Activated T-helper 1 cell treated with anti-CD3 and anti-CD28 coated beads, Interleukin-12 subunit alpha, Interleukin-12 subunit beta, Interleukin-2, Interleukin-4 antibody, amounts not matched to agents 30 ng/mL and 10 ng/mL and 1 ng/mL, durations not matched to agents 14 hours and 24 hours and 36 hours (primary cell): Measurements from ENCODE around the gene RBMS3. TPM values are rescaled to one million over a fixed set of nuclear protein-coding genes. Genes with fewer than 3 reads are reported as not detected.
"Not testable (repeated sequence)": the region's sequence is repeated elsewhere in the genome, so short reads cannot be mapped to it uniquely, and the experiment has no call there.

Experiments
- DNase-seq: peaks from one replicate; pipeline ENCODE4 v3.0.0; 2021; ENCODE audit warnings: low spot score
- H3K27ac Mint-ChIP-seq: one replicate; pipeline ENCODE4 v1.8.0; 2021; ENCODE audit warnings: mild to moderate bottlenecking, mixed read lengths
- H3K27me3 Mint-ChIP-seq: one replicate; pipeline ENCODE4 v1.8.0; 2022; ENCODE audit warnings: mild to moderate bottlenecking, moderate library complexity, mixed read lengths; ENCODE audit not compliant: insufficient read depth
- H3K36me3 Mint-ChIP-seq: one replicate; pipeline ENCODE4 v1.8.0; 2021; ENCODE audit warnings: low read depth, mixed read lengths
- H3K4me1 Mint-ChIP-seq: one replicate; pipeline ENCODE4 v1.8.0; 2021; ENCODE audit warnings: low read depth, mixed read lengths
- H3K4me3 Mint-ChIP-seq: one replicate; pipeline ENCODE4 v1.8.0; 2021; ENCODE audit warnings: mild to moderate bottlenecking, moderate library complexity, mixed read lengths
- H3K9me3 Mint-ChIP-seq: one replicate; pipeline ENCODE4 v1.8.0; 2021; ENCODE audit warnings: mixed read lengths
- intact Hi-C: fragments of 100-400 bp; cut with micrococcal nuclease; formaldehyde crosslinking; loops from one replicate; pipeline ENCODE4 v1.15.1; 2024
- total RNA-seq: library from RNA; stranded (reverse); gene quantifications from 2 replicates; pipeline ENCODE4 v1.2.3, GENCODE V29; 2022

RBMS3 gene
- total RNA-seq, 1 donor from 2014 or later = 3.7 TPM

GRCh38 chr3:29322586-29322985 lies 41.7 kb downstream of the RBMS3 start:
- intact Hi-C loops = no loop called here
- Mint-ChIP-seq H3K4me3 (no peak overlapping the region), H3K4me1 (peaks cover 9% of the 10 kb centered on the region), H3K27me3 (no peaks in the 10 kb centered on the region), H3K27ac (no peak overlapping the region), H3K36me3 (no peaks in the 10 kb centered on the region), H3K9me3 (no peaks in the 10 kb centered on the region)
- DNase-seq = no peak

DNA sequence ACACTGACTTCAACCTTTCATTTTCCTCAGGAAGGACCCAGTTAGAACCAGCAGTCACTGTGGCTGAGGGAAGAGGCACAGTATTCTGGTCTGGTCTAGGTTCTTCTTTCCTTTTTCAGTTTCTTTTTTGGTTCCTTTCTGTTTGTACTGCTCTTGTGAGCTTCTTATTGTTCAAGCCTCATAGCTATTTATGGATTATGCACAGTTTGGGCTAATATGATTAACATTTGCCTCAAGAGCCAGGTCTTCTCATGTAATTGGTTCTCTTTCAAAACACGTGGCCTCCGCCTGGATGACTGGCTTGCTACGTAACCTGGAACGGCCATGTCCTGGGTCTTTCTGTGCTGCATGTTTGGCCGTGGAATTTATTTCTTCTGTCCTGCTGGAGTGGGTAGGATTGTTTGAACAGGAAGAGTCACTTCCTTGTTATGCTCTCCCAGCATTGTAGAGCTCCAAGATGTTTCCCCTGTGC lies 43.3 kb downstream of the RBMS3 start:
- Mint-ChIP-seq H3K4me3 (no peak overlapping the region), H3K36me3 (no peaks in the 10 kb centered on the region), H3K9me3 (no peaks in the 10 kb centered on the region), H3K27ac (no peak overlapping the region), H3K4me1 (peaks cover 9% of the 10 kb centered on the region), H3K27me3 (peaks cover 2% of the 10 kb centered on the region)
- intact Hi-C loops = no loop called here
- no peak for DNase-seq

DNA sequence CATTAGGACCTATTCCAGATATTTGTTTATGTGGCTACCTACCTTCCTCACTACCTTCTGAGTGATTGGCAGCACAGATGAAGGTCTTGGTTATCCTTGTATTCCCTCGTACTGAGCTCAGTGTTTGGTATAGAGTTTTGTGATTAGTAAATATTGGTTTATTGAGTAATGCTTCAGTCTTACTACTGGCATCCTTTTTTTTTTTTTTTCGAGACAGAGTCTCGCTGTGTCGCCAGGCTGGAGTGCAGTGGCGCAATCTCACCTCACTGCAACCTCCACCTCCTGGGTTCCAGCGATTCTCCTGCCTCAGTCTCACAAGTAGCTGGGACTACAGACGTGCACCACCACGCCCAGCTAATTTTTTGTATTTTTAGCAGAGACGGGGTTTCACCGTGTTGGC lies 45.7 kb downstream of the RBMS3 start:
- not testable (repeated sequence) for H3K27me3 Mint-ChIP-seq, H3K4me3 Mint-ChIP-seq

DNA sequence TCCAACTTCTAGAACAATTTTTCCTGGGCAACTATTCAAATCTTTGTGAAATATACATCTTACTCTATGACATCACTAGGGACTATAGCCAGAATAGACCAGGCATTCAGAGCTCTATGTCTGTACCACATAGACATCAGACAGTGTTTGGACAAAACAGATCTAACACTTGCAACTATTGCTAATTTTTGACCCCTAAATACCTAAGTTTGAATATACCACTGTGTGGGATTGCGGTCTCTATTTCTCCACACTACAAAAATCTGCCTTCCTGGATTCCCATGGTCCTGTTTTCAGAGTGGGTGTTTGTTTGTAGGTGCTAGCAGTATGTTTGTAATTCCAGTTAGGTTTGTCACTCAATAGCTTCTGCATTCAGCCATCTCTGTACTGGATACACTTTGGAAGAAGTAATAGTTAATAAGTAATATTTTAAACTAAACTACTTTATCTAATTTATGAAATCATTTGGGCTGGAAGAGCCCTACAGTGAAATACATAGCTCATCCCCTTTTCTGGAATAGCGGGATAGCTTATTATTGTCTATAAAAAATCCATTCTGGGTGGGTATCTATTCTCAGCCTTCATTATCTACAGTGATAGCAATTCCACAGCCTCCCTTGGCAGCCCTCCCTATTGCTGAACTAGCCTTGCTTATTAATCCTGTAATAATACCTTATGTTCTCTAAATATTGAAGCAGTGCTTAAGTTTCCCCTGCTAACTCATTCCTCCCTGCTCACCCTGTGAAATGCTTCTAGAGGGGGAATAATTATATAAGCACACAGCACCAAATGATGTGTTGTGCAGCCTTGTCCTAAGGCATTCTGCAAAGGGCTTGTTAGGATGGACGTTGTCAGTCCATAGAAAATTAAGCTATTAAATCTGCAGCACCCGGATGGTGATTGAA lies 49.4 kb downstream of the RBMS3 start:
- DNase-seq = no peak
- Mint-ChIP-seq H3K36me3 (no peaks in the 10 kb centered on the region), H3K27me3 (peaks cover 6% of the 10 kb centered on the region), H3K27ac (no peak overlapping the region), H3K9me3 (no peaks in the 10 kb centered on the region), H3K4me1 (no peaks in the 10 kb centered on the region), H3K4me3 (no peak overlapping the region)
- intact Hi-C loops = no loop called here

More for the DNA sequence above, 45.7 kb downstream of the RBMS3 start:
- DNase-seq, H3K9me3 Mint-ChIP-seq, H3K27ac Mint-ChIP-seq, H3K36me3 Mint-ChIP-seq, intact Hi-C loops, H3K4me1 Mint-ChIP-seq: not testable (repeated sequence)

GRCh38 chr3:29331035-29331434 lies 50.2 kb downstream of the RBMS3 start:
- no peak for DNase-seq
- H3K36me3 Mint-ChIP-seq = no peaks in the 10 kb centered on the region
- intact Hi-C loops = no loop called here
- peaks cover 6% of the 10 kb centered on the region for H3K27me3 Mint-ChIP-seq
- H3K27ac Mint-ChIP-seq = no peak overlapping the region
- H3K4me3 Mint-ChIP-seq = no peak overlapping the region
- H3K4me1 Mint-ChIP-seq = no peaks in the 10 kb centered on the region
- no peaks in the 10 kb centered on the region for H3K9me3 Mint-ChIP-seq

DNA sequence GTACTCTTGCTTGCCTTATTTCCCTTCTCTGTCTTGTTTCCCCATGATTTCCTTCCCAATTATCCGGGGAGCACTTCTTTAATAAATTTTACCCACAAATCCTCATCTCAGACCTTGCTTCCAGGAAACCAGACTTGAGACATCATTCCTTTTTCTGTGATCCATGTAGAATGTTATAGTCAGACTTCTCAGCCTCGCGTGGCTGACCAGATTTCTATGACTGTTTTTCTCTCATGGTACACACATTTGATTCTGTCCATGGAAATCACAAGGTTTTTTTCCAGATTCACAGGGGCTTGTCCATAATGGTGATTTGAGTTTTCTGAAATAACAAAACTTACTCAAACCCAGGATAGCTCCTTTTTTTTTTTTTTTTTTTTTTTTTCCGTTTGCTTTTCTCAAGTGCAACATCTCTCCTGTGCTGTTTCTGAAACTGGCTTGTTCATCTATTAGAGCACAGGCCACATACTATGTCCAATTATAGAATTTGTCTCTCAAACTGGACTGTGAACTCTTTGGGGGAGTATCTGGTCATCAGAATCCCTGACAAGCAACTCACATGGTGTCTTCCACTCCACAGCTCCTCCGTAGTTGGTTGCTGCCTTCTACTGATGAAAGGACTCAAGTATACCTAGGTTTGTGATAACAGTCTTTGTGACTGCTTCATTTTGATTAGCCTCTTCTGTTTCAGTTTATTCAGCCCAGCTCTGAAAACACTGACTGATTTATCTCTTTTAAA lies 50.8 kb downstream of the RBMS3 start:
- intact Hi-C loops = no loop called here
- no peak overlapping the region for H3K4me3 Mint-ChIP-seq
- no peak overlapping the region for H3K27ac Mint-ChIP-seq
- H3K27me3 Mint-ChIP-seq = peaks cover 6% of the 10 kb centered on the region
- no peaks in the 10 kb centered on the region for H3K4me1 Mint-ChIP-seq
- DNase-seq = no peak
- no peaks in the 10 kb centered on the region for H3K9me3 Mint-ChIP-seq
- no peaks in the 10 kb centered on the region for H3K36me3 Mint-ChIP-seq

DNA sequence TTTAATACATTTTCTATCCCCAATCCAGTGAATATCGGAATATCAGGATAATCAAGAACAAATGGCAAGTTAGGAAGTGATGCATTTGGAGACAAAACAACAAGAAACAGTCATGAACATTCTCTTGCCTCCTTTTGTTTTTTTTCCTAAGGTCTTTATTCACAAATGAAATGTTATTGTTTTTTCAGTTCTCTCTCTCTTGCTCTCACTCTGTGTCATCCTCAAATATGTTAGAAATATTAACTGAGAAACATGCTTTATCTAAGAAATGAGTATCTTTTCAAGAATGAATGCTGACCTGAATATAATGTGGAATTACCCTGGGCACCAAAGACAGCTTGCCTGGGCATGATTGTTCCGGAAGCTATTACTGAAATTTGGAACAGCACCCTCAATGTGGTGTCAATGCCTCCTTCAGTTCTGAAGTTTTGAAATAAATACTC lies 51.3 kb downstream of the RBMS3 start:
- Mint-ChIP-seq H3K4me3 (no peak overlapping the region), H3K27me3 (peaks cover 6% of the 10 kb centered on the region), H3K9me3 (no peaks in the 10 kb centered on the region), H3K4me1 (no peaks in the 10 kb centered on the region), H3K27ac (no peak overlapping the region), H3K36me3 (no peaks in the 10 kb centered on the region)
- intact Hi-C loops = no loop called here
- no peak for DNase-seq

- Mint-ChIP-seq H3K4me3 (no peak overlapping the region), H3K36me3 (no peaks in the 10 kb centered on the region)
These were observed 52.7 kb downstream of the RBMS3 start for GRCh38 chr3:29333576-29333975.

GRCh38 chr3:29334706-29335105 lies 53.8 kb downstream of the RBMS3 start:
- Mint-ChIP-seq H3K27ac (no peak overlapping the region), H3K4me1 (no peaks in the 10 kb centered on the region), H3K27me3 (peaks cover 4% of the 10 kb centered on the region), H3K4me3 (no peak overlapping the region), H3K9me3 (no peaks in the 10 kb centered on the region), H3K36me3 (no peaks in the 10 kb centered on the region)
- intact Hi-C loops = no loop called here
- no peak for DNase-seq

More at GRCh38 chr3:29333576-29333975, 52.7 kb downstream of the RBMS3 start:
- no peak overlapping the region for H3K27ac Mint-ChIP-seq
- H3K27me3 Mint-ChIP-seq = peaks cover 4% of the 10 kb centered on the region
- H3K4me1 Mint-ChIP-seq = no peaks in the 10 kb centered on the region
- no peak for DNase-seq
- intact Hi-C loops = no loop called here
- no peaks in the 10 kb centered on the region for H3K9me3 Mint-ChIP-seq

GRCh38 chr3:29335438-29335837 lies 54.6 kb downstream of the RBMS3 start:
- no peaks in the 10 kb centered on the region for H3K4me1 Mint-ChIP-seq
- H3K27ac Mint-ChIP-seq = no peak overlapping the region
- no peak overlapping the region for H3K4me3 Mint-ChIP-seq
- DNase-seq = no peak
- intact Hi-C loops = no loop called here
- no peaks in the 10 kb centered on the region for H3K36me3 Mint-ChIP-seq
- no peaks in the 10 kb centered on the region for H3K9me3 Mint-ChIP-seq
- peaks cover 4% of the 10 kb centered on the region for H3K27me3 Mint-ChIP-seq

DNA sequence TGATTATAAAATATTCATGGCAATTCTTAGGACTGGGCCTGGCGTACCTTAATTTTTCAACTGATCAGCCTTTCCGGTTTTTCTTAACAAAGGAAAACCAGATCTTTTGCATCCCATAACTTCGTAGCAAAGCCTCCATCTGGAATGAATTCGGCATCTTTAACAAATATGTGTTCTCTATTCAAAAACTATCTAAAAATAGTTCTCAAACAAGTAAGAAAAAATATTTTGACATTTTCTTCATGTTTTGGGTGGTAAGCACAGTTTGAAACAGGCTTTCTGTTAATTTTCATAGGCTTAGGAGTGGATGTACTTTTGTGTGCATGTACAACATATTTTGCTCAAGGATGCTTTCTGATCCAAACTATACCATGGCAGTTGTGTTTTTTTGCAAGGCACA lies 55.1 kb downstream of the RBMS3 start:
- intact Hi-C loops = no loop called here
- Mint-ChIP-seq H3K4me3 (no peak overlapping the region), H3K4me1 (no peaks in the 10 kb centered on the region), H3K27ac (no peak overlapping the region), H3K27me3 (peaks cover 4% of the 10 kb centered on the region), H3K9me3 (no peaks in the 10 kb centered on the region), H3K36me3 (no peaks in the 10 kb centered on the region)
- DNase-seq = no peak

- H3K27me3 Mint-ChIP-seq = no peaks in the 10 kb centered on the region
- H3K4me3 Mint-ChIP-seq = no peak overlapping the region
- intact Hi-C loops = no loop called here
These were observed 56.7 kb downstream of the RBMS3 start for GRCh38 chr3:29337565-29337964.

GRCh38 chr3:29338377-29338776 lies 57.5 kb downstream of the RBMS3 start:
- Mint-ChIP-seq H3K4me3 (no peak overlapping the region), H3K27me3 (no peaks in the 10 kb centered on the region), H3K9me3 (no peaks in the 10 kb centered on the region)

More at GRCh38 chr3:29337565-29337964, 56.7 kb downstream of the RBMS3 start:
- DNase-seq = no peak
- Mint-ChIP-seq H3K4me1 (no peaks in the 10 kb centered on the region), H3K9me3 (no peaks in the 10 kb centered on the region), H3K36me3 (no peaks in the 10 kb centered on the region), H3K27ac (no peak overlapping the region)

More at GRCh38 chr3:29338377-29338776, 57.5 kb downstream of the RBMS3 start:
- Mint-ChIP-seq H3K4me1 (no peaks in the 10 kb centered on the region), H3K27ac (no peak overlapping the region), H3K36me3 (no peaks in the 10 kb centered on the region)
- DNase-seq = no peak
- intact Hi-C loops = no loop called here
